H9 (cell line): ENCODE measurements around the gene NPAS3. TPM values are rescaled to one million over a fixed set of nuclear protein-coding genes. Genes with fewer than 3 reads are reported as not detected.

ENCODE experiments used
- DNase-seq: peaks from one replicate; pipeline ENCODE4 v3.0.0-alpha.2; 2017
- H2AFZ ChIP-seq: one replicate; pipeline ENCODE4 v1.6.1; 2013; ENCODE audit warnings: mild to moderate bottlenecking, low read length, control low read depth, moderate library complexity
- H2AK5ac ChIP-seq: 2 replicates; pipeline ENCODE4 v1.6.1; 2013; ENCODE audit warnings: low read length, control low read depth, mixed read lengths; ENCODE audit not compliant: insufficient read length
- H2BK120ac ChIP-seq: one replicate; pipeline ENCODE4 v1.6.1; 2013; ENCODE audit warnings: low read depth, mild to moderate bottlenecking, low read length, control low read depth, inconsistent platforms; ENCODE audit not compliant: poor library complexity, severe bottlenecking
- H2BK12ac ChIP-seq: 2 replicates; pipeline ENCODE4 v1.6.1; 2013; ENCODE audit warnings: low read length, control low read depth, mixed read lengths, low read depth; ENCODE audit not compliant: insufficient read length
- H2BK15ac ChIP-seq: 2 replicates; pipeline ENCODE4 v1.6.1; 2013; ENCODE audit warnings: low read depth, low read length, control low read depth
- H2BK20ac ChIP-seq: one replicate; pipeline ENCODE4 v1.6.1; 2013; ENCODE audit warnings: low read depth, mild to moderate bottlenecking, low read length, control low read depth, inconsistent platforms; ENCODE audit not compliant: poor library complexity, severe bottlenecking
- H2BK5ac ChIP-seq: 2 replicates; pipeline ENCODE4 v1.6.1; 2013; ENCODE audit warnings: low read length, control low read depth, mixed read lengths; ENCODE audit not compliant: insufficient read length
- H3K14ac ChIP-seq: 2 replicates; pipeline ENCODE4 v1.6.1; 2013; ENCODE audit warnings: low read length, control low read depth; ENCODE audit not compliant: insufficient read depth
- H3K18ac ChIP-seq: 2 replicates; pipeline ENCODE4 v1.6.1; 2013; ENCODE audit warnings: low read depth, mild to moderate bottlenecking, mixed read lengths, low read length, control low read depth; ENCODE audit not compliant: insufficient read length
- H3K23ac ChIP-seq: 2 replicates; pipeline ENCODE4 v1.6.1; 2013; ENCODE audit warnings: low read length, control low read depth, mixed read lengths, low read depth; ENCODE audit not compliant: insufficient read length
- H3K23me2 ChIP-seq: 2 replicates; pipeline ENCODE4 v1.6.1; 2013; ENCODE audit warnings: low read depth, mild to moderate bottlenecking, mixed read lengths, low read length, control low read depth; ENCODE audit not compliant: insufficient read length, poor library complexity, severe bottlenecking
- H3K27ac ChIP-seq: 2 replicates; pipeline ENCODE4 v1.5.1; 2013; ENCODE audit warnings: low read length, control low read depth, mixed read lengths, low read depth; ENCODE audit not compliant: insufficient read length
- H3K27me3 ChIP-seq: 2 replicates; pipeline ENCODE4 v1.6.1; 2013; ENCODE audit warnings: low read length, control low read depth, inconsistent platforms; ENCODE audit not compliant: insufficient read depth
- H3K4ac ChIP-seq: 2 replicates; pipeline ENCODE4 v1.6.1; 2013; ENCODE audit warnings: low read depth, mild to moderate bottlenecking, control low read depth, inconsistent platforms, low read length, moderate library complexity
- H3K4me1 ChIP-seq: 2 replicates; pipeline ENCODE4 v1.6.1; 2013; ENCODE audit warnings: low read length, control low read depth, inconsistent platforms; ENCODE audit not compliant: insufficient read depth
- H3K4me2 ChIP-seq: 2 replicates; pipeline ENCODE4 v1.6.1; 2013; ENCODE audit warnings: low read length, control low read depth, mixed read lengths; ENCODE audit not compliant: insufficient read length, insufficient read depth
- H3K56ac ChIP-seq: 2 replicates; pipeline ENCODE4 v1.6.1; 2013; ENCODE audit warnings: low read depth, mild to moderate bottlenecking, mixed read lengths, low read length, control low read depth; ENCODE audit not compliant: insufficient read length
- H3K79me1 ChIP-seq: 2 replicates; pipeline ENCODE4 v1.6.1; 2013; ENCODE audit warnings: low read depth, mild to moderate bottlenecking, moderate library complexity, low read length, control low read depth, inconsistent platforms; ENCODE audit not compliant: insufficient read depth, poor library complexity, severe bottlenecking
- H3K79me2 ChIP-seq: 2 replicates; pipeline ENCODE4 v1.6.1; 2013; ENCODE audit warnings: low read length, control low read depth, inconsistent platforms; ENCODE audit not compliant: insufficient read depth
- H3K9ac ChIP-seq: 2 replicates; pipeline ENCODE4 v1.6.1; 2013; ENCODE audit warnings: low read length, control low read depth, mixed read lengths; ENCODE audit not compliant: insufficient read length; ENCODE audit errors: extremely low read depth
- H3K9me3 ChIP-seq: one replicate; pipeline ENCODE4 v1.6.1; 2013; ENCODE audit warnings: low read depth, low read length, inconsistent platforms; ENCODE audit not compliant: control insufficient read depth
- H3T11ph ChIP-seq: one replicate; pipeline ENCODE4 v1.6.1; 2013; ENCODE audit warnings: mild to moderate bottlenecking, low read length, control low read depth, inconsistent platforms
- H4K20me1 ChIP-seq: one replicate; pipeline ENCODE4 v1.6.1; 2013; ENCODE audit not compliant: control insufficient read depth, insufficient read length, insufficient read depth
- H4K5ac ChIP-seq: 2 replicates; pipeline ENCODE4 v1.6.1; 2013; ENCODE audit warnings: low read depth, mild to moderate bottlenecking, mixed read lengths, low read length, control low read depth; ENCODE audit not compliant: insufficient read length
- H4K8ac ChIP-seq: replicated peaks from 2 replicates; pipeline ENCODE4 v1.6.1; 2013; ENCODE audit warnings: low read length, control low read depth, mixed read lengths, low read depth; ENCODE audit not compliant: insufficient read length
- H4K91ac ChIP-seq: 2 replicates; pipeline ENCODE4 v1.6.1; 2013; ENCODE audit warnings: low read depth, mild to moderate bottlenecking, moderate library complexity, mixed read lengths, low read length, control low read depth; ENCODE audit not compliant: insufficient read length
- H3K27ac Mint-ChIP-seq, 3 experiments: 2 replicates in 2 of 3; 3 replicates in 1 of 3; pipeline ENCODE4 v1.8.0; 2020 to 2021; ENCODE audit warnings: mixed read lengths in 3 of 3, mild to moderate bottlenecking in 1 of 3, moderate library complexity in 1 of 3
- H3K27me3 Mint-ChIP-seq: 2 replicates; pipeline ENCODE4 v1.8.0; 2021; ENCODE audit warnings: low read depth, mild to moderate bottlenecking, moderate library complexity, mixed read lengths
- H3K36me3 Mint-ChIP-seq, 3 experiments: 2 replicates in 2 of 3; 3 replicates in 1 of 3; pipeline ENCODE4 v1.8.0; 2020 to 2021; ENCODE audit warnings: low read depth in 3 of 3, mixed read lengths in 3 of 3; ENCODE audit not compliant: insufficient read depth in 1 of 3
- H3K4me1 Mint-ChIP-seq, 2 experiments: 2 replicates each; pipeline ENCODE4 v1.8.0; 2020; ENCODE audit warnings: mixed read lengths in 2 of 2
- H3K4me3 Mint-ChIP-seq, 2 experiments: 2 replicates in 1 of 2; 3 replicates in 1 of 2; pipeline ENCODE4 v1.8.0; 2020 to 2021; ENCODE audit warnings: mild to moderate bottlenecking in 2 of 2, mixed read lengths in 2 of 2, moderate library complexity in 1 of 2
- H3K9me3 Mint-ChIP-seq, 2 experiments: 2 replicates in 1 of 2; 3 replicates in 1 of 2; pipeline ENCODE4 v1.8.0; 2020; ENCODE audit warnings: mild to moderate bottlenecking in 2 of 2, mixed read lengths in 2 of 2, moderate library complexity in 1 of 2
- WGBS: extraction: QIAGEN DNeasy Blood & Tissue Kit; methylation state at CpG from one replicate; pipeline ENCODE4 v1.1.7; 2013; ENCODE audit warnings: missing lambda C conversion rate, low lambda C conversion rate, mixed read lengths; ENCODE audit not compliant: insufficient read length; ENCODE audit errors: extremely low coverage; 5-methylcytosine and 5-hydroxymethylcytosine counted together
- total RNA-seq: library from RNA; stranded (reverse); gene quantifications from 2 replicates; pipeline ENCODE4 v1.2.1, GENCODE V29; 2021
- TF ChIP-seq, protein P1 (sequence below): fragments of 200-600 bp; sonication (generic); conservative IDR thresholded peaks from 3 replicates; pipeline ENCODE4 v1.8.0; 2021; ENCODE audit warnings: antibody characterized with exemption, mild to moderate bottlenecking

NPAS3 gene
- total RNA-seq, 1 experiment from 2014 or later = 0.17 TPM

DNA sequence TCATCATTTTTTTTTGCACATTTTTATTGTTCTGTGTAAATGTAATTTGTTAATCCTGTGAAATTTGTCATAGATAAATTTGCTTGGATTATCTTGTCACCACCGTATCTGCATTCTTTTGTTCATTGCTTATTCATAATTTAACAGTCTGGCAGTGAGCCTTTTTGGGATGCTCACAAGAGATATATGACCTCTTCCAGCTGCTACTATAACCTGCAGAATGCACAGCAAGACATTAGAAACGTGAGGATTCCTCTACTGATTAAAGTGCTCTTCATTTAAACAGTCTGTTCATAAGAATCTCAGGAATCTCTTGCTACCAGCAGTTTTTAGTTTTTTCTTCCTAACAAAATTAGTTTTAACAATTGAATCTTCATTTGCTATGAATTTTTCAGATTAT is 9.1 kb downstream of the NPAS3 start:
- Histone ChIP-seq H2BK120ac (no peak overlapping the region), H3K79me2 (no peaks in the 10 kb centered on the region), H3K9me3 (no peaks in the 10 kb centered on the region), H4K8ac (no peak overlapping the region), H3T11ph (no peak overlapping the region), H3K14ac (no peak overlapping the region), H3K9ac (no peak overlapping the region), H2BK12ac (no peak overlapping the region), H2BK5ac (no peak overlapping the region), H3K4me2 (no peak overlapping the region), H3K56ac (no peak overlapping the region), H2BK20ac (no peak overlapping the region), H4K20me1 (no peaks in the 10 kb centered on the region), H2AK5ac (no peak overlapping the region), H2AFZ (no peak overlapping the region), H2BK15ac (no peak overlapping the region), H3K23ac (no peak overlapping the region), H3K23me2 (no peaks in the 10 kb centered on the region), H4K91ac (no peak overlapping the region), H3K18ac (no peak overlapping the region), H3K4me1 (no peaks in the 10 kb centered on the region), H3K4ac (no peak overlapping the region), H3K27ac (no peak overlapping the region), H3K79me1 (no peaks in the 10 kb centered on the region), H4K5ac (no peak overlapping the region), H3K27me3 (no peaks in the 10 kb centered on the region)
- H3K9me3 Mint-ChIP-seq = no peaks in the 10 kb centered on the region
- no CpG with 5 or more reads among the region's 2 CpGs for WGBS
- H3K27me3 Mint-ChIP-seq = no peaks in the 10 kb centered on the region
- no peaks in the 10 kb centered on the region for H3K4me1 Mint-ChIP-seq
- H3K27ac Mint-ChIP-seq = no peak overlapping the region
- no peak overlapping the region for H3K4me3 Mint-ChIP-seq
- no peak for DNase-seq
- H3K36me3 Mint-ChIP-seq = no peaks in the 10 kb centered on the region
- TF ChIP-seq, protein P1, sequence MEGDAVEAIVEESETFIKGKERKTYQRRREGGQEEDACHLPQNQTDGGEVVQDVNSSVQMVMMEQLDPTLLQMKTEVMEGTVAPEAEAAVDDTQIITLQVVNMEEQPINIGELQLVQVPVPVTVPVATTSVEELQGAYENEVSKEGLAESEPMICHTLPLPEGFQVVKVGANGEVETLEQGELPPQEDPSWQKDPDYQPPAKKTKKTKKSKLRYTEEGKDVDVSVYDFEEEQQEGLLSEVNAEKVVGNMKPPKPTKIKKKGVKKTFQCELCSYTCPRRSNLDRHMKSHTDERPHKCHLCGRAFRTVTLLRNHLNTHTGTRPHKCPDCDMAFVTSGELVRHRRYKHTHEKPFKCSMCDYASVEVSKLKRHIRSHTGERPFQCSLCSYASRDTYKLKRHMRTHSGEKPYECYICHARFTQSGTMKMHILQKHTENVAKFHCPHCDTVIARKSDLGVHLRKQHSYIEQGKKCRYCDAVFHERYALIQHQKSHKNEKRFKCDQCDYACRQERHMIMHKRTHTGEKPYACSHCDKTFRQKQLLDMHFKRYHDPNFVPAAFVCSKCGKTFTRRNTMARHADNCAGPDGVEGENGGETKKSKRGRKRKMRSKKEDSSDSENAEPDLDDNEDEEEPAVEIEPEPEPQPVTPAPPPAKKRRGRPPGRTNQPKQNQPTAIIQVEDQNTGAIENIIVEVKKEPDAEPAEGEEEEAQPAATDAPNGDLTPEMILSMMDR = no peak
